Dermis blood vessel endothelial cell (primary cell): ENCODE data around the gene CAPN11. TPM values are rescaled to one million over a fixed set of nuclear protein-coding genes. Genes with fewer than 3 reads are reported as not detected.
"Not testable (repeated sequence)": the region's sequence is repeated elsewhere in the genome, so short reads cannot be mapped to it uniquely, and the experiment has no call there.

Source experiments
- DNase-seq: peaks from one replicate; pipeline ENCODE4 v3.0.0; 2010
- total RNA-seq: library from RNA; depleted of rRNA; stranded (reverse); fragments of >200 nt; gene quantifications from 2 replicates; pipeline ENCODE4 v1.2.3, GENCODE V29; 2014

Gene CAPN11
- total RNA-seq, 1 donor from 2014 or later, result 2.2 TPM

GRCh38 chr6:44183783-44184182 lies 25.2 kb downstream of the CAPN11 start:
- DNase-seq, result no peak

GRCh38 chr6:44185356-44185755 lies 26.7 kb downstream of the CAPN11 start:
- DNase-seq, result not testable (repeated sequence)

- peak; percentile 24 for DNase-seq
Observed at GRCh38 chr6:44185953-44186634, 27.5 kb downstream of the CAPN11 start.

- DNase-seq, result peak; percentile 68
Observed at GRCh38 chr6:44186635-44187025, 28.0 kb downstream of the CAPN11 start.

- no peak for DNase-seq
Observed at GRCh38 chr6:44188819-44189218, 30.2 kb downstream of the CAPN11 start.

GRCh38 chr6:44189257-44189656 lies 30.6 kb downstream of the CAPN11 start:
- DNase-seq, result no peak

GRCh38 chr6:44190715-44191114 lies 32.1 kb downstream of the CAPN11 start:
- no peak for DNase-seq

GRCh38 chr6:44192428-44193041 lies 33.9 kb downstream of the CAPN11 start:
- DNase-seq, result peak; percentile 69

GRCh38 chr6:44193307-44193910 lies 34.8 kb downstream of the CAPN11 start:
- DNase-seq, result no peak

- DNase-seq, result no peak
Observed at GRCh38 chr6:44194326-44194725, 35.7 kb downstream of the CAPN11 start.

GRCh38 chr6:44196351-44196750 lies 37.7 kb downstream of the CAPN11 start:
- not testable (repeated sequence) for DNase-seq

GRCh38 chr6:44198684-44199083 lies 40.1 kb downstream of the CAPN11 start:
- DNase-seq, result no peak

- no peak for DNase-seq
Observed at GRCh38 chr6:44199883-44200282, 41.3 kb downstream of the CAPN11 start.

GRCh38 chr6:44201200-44201599 lies 42.6 kb downstream of the CAPN11 start:
- DNase-seq, result no peak

- DNase-seq, result no peak
Observed at GRCh38 chr6:44201638-44202303, 43.2 kb downstream of the CAPN11 start.

- peak; percentile 65 for DNase-seq
Observed at GRCh38 chr6:44202332-44202971, 43.8 kb downstream of the CAPN11 start.

GRCh38 chr6:44202972-44203750 lies 44.5 kb downstream of the CAPN11 start:
- no peak for DNase-seq

GRCh38 chr6:44203955-44204354 lies 45.3 kb downstream of the CAPN11 start:
- DNase-seq, result no peak

GRCh38 chr6:44207966-44208365 lies 49.3 kb downstream of the CAPN11 start:
- DNase-seq, result no peak

- DNase-seq, result no peak
Observed at GRCh38 chr6:44211284-44211683, 52.7 kb downstream of the CAPN11 start.

- no peak for DNase-seq
Observed at GRCh38 chr6:44214307-44214706, 55.7 kb downstream of the CAPN11 start.

- no peak for DNase-seq
Observed at GRCh38 chr6:44216677-44217331, 58.2 kb downstream of the CAPN11 start, which contains the start of gene MYMX. Gene MYMX (plus strand): TSS chr6:44216926. CDS start chr6:44217472, 546 bp downstream.
